Spleen (tissue), 7 donors: ENCODE measurements around the gene CRELD2.

Experiments used
- CTCF ChIP-seq, 11 experiments: fragments of 200-600 bp in 7 of 11; fragments of 450-650 bp in 4 of 11; sonication (generic) in 4 of 11; IDR thresholded peaks in 8 of 11; conservative IDR thresholded peaks in 3 of 11; 1 replicate in 7 of 11; 2 replicates in 4 of 11; pipeline versions ENCODE4 v1.4.0 to v1.8.0; 2016 to 2021; ENCODE audit warnings: antibody characterized with exemption in 11 of 11, inconsistent platforms in 4 of 11, mild to moderate bottlenecking in 1 of 11
- POLR2A ChIP-seq, 3 donors: fragments of 450-650 bp; IDR thresholded peaks; one replicate each; pipeline ENCODE4 v1.5.1; 2017; ENCODE audit warnings: antibody characterized with exemption in 3 of 3, mild to moderate bottlenecking in 1 of 3
- donor health status: DM: no; HTN: no; CAD: no; lungs with moderate emphysema.
- donor health status: DM: no; HTN: no; CAD: no.
- donor health status: DM: no; HTN: no; CAD: no.

GRCh38 chr22:49970528-49971231 lies 52.2 kb downstream of the CRELD2 start:
- TF ChIP-seq CTCF (IDR thresholded peaks at IDR 0.05 in 8 of 11, conservative IDR thresholded peaks at IDR 0.05 in 3 of 11) (peak in 1 of 11 experiments; percentile 19), POLR2A (IDR thresholded peaks at IDR 0.05) (peak; percentile 48 to 61 (median 51))
